Psoas muscle (tissue), 8 donors: ENCODE results near the gene ZDHHC21. TPM values are rescaled to one million over a fixed set of nuclear protein-coding genes. Genes with fewer than 3 reads are reported as not detected.

Experiments used
- ATAC-seq, 4 donors: fragments of 200-7000 bp; cut with Tn5 transposase; one replicate each; pipeline ENCODE4 v1.9.1; 2020; ENCODE audit warnings: moderate library complexity in 3 of 4, mild to moderate bottlenecking in 2 of 4
- DNase-seq, 2 donors: peaks; one replicate each; pipeline ENCODE4 v3.0.0-alpha.2; 2020
- H3K27ac ChIP-seq: fragments of 200-600 bp; one replicate; pipeline ENCODE4 v1.8.0; 2022
- H3K27me3 ChIP-seq, 3 donors: fragments of 200-600 bp in 1 of 3; one replicate each; pipeline versions ENCODE4 v1.6.1 to v1.8.0; 2013 to 2022; ENCODE audit warnings: low read length in 2 of 3, mild to moderate bottlenecking in 2 of 3, moderate library complexity in 1 of 3; ENCODE audit not compliant: insufficient read depth in 3 of 3
- H3K36me3 ChIP-seq, 2 donors: fragments of 200-600 bp in 1 of 2; one replicate each; pipeline versions ENCODE4 v1.6.1 to v1.8.0; 2013 to 2022; ENCODE audit warnings: low read depth in 1 of 2, mild to moderate bottlenecking in 1 of 2, moderate library complexity in 1 of 2; ENCODE audit not compliant: insufficient read depth in 1 of 2
- H3K4me1 ChIP-seq: fragments of 200-600 bp; one replicate; pipeline ENCODE4 v1.8.0; 2022
- H3K4me3 ChIP-seq: fragments of 200-600 bp; one replicate; pipeline ENCODE4 v1.8.0; 2022; ENCODE audit warnings: mild to moderate bottlenecking
- H3K9me3 ChIP-seq: fragments of 200-600 bp; one replicate; pipeline ENCODE4 v1.8.0; 2022
- WGBS, 3 donors: extraction: QIAGEN DNeasy Blood & Tissue Kit; methylation state at CpG; one replicate each; pipeline versions ENCODE4 v1.1.6 to v1.1.7; 2013; 5-methylcytosine and 5-hydroxymethylcytosine counted together
- intact Hi-C, 2 donors: fragments of 100-400 bp; cut with DNase I; formaldehyde crosslinking; loops; one replicate each; pipeline versions ENCODE4 v1.11.0 to v1.14.2; 2022
- polyA plus RNA-seq, 3 donors: library from polyadenylated mRNA; stranded (reverse); fragments of 200-250 nt; gene quantifications; one replicate each; pipeline ENCODE4 v1.2.3, GENCODE V29; 2013
- total RNA-seq, 4 donors: library from RNA; stranded (reverse); fragmentation: NEBNext Ultra II Directional in 2 of 4; extraction: Animal tissue kit (Norgen Biotek cat#: 25700) in 2 of 4; gene quantifications; one replicate each; pipeline versions ENCODE4 v1.2.1 to v1.2.4, GENCODE V29; 2021 to 2023
- TF ChIP-seq, protein P1 (sequence below): fragments of 200-600 bp; IDR thresholded peaks from one replicate; pipeline ENCODE4 v1.8.0; 2022; ENCODE audit warnings: antibody characterized with exemption
- donor health status: healthy with polysubstance abuse.
- donor health status: DM: no; HTN: no; CAD: no; lungs with moderate emphysema.
- donor health status: Bipolar disorder and iron deficiency.
- donor health status: healthy.
- donor health status: DM: yes; HTN: yes; CAD: no.
- donor health status: DM: no; HTN: no; CAD: no.
- donor health status: DM: no; HTN: no; CAD: no.
- donor health status: DM: yes; HTN: yes; CAD: no.

The ZDHHC21 gene
- total and polyA plus RNA-seq, 7 donors, result 2.2 to 9.9 (median 5.4) TPM

DNA sequence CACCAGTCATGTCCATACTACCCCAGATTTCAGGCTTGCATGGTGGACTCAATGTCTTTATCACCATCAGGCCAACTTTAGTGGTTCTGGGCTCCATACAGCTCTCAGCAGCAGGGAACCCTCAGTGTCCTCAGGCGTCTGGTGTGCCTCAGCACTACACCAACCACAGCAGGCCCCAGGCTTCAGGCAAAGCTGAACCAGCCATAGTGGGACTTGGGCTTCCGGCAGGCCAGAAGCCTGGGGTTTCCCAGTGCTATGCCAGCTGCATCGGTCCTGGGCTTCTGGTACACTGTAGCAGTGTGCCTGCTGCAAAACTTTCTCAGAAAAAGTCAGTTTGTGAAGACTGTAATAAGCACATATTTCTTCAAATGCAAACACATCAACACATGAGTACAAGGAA is 11.0 kb upstream of the ZDHHC21 start:
- Histone ChIP-seq H3K36me3 (no peaks in the 10 kb centered on the region), H3K27ac (no peak overlapping the region), H3K4me1 (no peaks in the 10 kb centered on the region), H3K4me3 (no peak overlapping the region), H3K9me3 (peaks cover 25% of the 10 kb centered on the region), H3K27me3 (peaks cover 0 to 2% (median 0%) of the 10 kb centered on the region in 3 donors)
- WGBS, 3 donors, result 89 to 94% (median 93%) methylated on average over 3 of the region's 3 CpGs
- TF ChIP-seq, protein P1, sequence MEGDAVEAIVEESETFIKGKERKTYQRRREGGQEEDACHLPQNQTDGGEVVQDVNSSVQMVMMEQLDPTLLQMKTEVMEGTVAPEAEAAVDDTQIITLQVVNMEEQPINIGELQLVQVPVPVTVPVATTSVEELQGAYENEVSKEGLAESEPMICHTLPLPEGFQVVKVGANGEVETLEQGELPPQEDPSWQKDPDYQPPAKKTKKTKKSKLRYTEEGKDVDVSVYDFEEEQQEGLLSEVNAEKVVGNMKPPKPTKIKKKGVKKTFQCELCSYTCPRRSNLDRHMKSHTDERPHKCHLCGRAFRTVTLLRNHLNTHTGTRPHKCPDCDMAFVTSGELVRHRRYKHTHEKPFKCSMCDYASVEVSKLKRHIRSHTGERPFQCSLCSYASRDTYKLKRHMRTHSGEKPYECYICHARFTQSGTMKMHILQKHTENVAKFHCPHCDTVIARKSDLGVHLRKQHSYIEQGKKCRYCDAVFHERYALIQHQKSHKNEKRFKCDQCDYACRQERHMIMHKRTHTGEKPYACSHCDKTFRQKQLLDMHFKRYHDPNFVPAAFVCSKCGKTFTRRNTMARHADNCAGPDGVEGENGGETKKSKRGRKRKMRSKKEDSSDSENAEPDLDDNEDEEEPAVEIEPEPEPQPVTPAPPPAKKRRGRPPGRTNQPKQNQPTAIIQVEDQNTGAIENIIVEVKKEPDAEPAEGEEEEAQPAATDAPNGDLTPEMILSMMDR, result no peak
- ATAC-seq, result no peak
- intact Hi-C loops, result no loop called here
- no peak for DNase-seq

DNA sequence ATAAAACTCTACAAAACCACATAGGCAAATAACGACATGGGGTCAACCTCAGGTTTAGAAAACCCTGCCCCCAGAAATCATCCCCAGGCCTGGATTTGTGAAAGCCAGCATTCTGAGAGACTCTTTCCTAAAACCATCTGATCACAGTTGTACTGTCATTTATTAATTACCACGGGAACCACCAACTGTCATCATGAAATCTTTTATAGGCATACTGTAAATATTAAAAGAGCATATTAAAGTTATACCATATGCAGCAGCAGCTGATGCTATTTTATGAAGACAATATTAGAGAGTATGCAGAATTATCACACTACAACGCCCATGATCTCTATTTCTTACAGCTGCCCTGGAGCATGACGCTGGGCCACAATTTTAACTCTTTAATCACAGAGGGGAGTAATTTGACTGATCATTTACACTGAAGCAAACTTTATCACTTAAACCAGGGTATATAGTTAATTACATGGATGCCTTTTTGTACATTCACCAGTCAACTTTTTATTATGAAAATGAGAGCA is 9.0 kb upstream of the ZDHHC21 start:
- ATAC-seq (no peak), DNase-seq (no peak)
- Histone ChIP-seq H3K9me3 (peaks cover 23% of the 10 kb centered on the region), H3K4me1 (no peaks in the 10 kb centered on the region), H3K27me3 (peaks cover 0 to 2% (median 0%) of the 10 kb centered on the region in 3 donors), H3K36me3 (no peaks in the 10 kb centered on the region), H3K27ac (no peak overlapping the region), H3K4me3 (no peak overlapping the region)
- intact Hi-C loops, result no loop called here
- TF ChIP-seq, protein P1, result no peak
- 34 to 43% (median 34%) methylated on average over 4 of the region's 4 CpGs for WGBS, 3 donors

DNA sequence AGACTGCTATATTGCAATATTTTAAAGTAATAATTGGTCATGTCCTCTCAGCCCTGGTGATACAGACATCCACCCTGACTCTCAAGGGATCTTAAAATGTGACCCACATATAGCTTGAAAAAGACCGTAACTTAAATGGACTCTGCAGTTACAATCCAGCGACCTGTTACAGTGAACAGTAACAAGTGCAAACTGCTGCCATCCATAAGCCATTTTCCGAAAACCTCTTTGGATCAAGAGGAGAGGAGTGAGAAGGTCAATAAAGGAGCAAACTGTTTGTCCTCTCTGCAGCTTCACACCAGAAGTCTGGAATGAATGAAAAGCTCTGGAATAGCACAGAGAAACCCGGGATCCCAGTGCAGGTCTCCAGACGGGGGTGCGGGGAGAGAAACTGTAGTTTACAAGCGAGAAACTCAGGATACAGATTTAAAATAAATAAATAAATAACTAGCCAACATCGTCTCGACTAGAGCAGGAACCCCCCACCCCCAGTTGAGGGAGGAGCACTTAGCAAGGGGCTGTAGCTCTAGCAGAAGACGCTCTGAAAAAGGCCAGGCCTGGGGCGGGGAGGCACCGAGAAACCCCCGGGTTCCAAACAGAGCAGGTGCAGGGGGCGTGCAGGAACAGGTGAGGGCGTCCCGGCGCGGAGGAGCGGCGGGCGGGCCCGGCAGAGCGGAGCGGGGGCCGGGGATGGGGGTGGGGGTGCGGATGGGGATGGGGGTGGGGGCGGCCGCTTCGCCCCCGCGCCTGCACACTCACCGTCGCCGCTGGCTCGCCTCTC is 572 bp downstream of the ZDHHC21 start:
- peak overlapping the region; percentile 77 for H3K27ac ChIP-seq
- H3K27me3 ChIP-seq, result no peaks in the 10 kb centered on the region
- intact Hi-C loops, result loop anchor here in 1 of 2 donors (2.0 kb wide), 1 partner anchor 76 kb away; no protein-coding TSS in a partner anchor
- H3K4me3 ChIP-seq, result peak overlapping the region; percentile 90
- peaks cover 9% of the 10 kb centered on the region for H3K4me1 ChIP-seq
- peak; percentile 54 to 72 (median 66) for ATAC-seq
- no peaks in the 10 kb centered on the region for H3K9me3 ChIP-seq
- TF ChIP-seq, protein P1, result no peak
- 1 to 3% (median 3%) methylated on average over 11 to 35 of the region's 35 CpGs for WGBS, 3 donors
- H3K36me3 ChIP-seq, result peaks cover 0 to 25% of the 10 kb centered on the region in 2 donors
- DNase-seq, result no peak

DNA sequence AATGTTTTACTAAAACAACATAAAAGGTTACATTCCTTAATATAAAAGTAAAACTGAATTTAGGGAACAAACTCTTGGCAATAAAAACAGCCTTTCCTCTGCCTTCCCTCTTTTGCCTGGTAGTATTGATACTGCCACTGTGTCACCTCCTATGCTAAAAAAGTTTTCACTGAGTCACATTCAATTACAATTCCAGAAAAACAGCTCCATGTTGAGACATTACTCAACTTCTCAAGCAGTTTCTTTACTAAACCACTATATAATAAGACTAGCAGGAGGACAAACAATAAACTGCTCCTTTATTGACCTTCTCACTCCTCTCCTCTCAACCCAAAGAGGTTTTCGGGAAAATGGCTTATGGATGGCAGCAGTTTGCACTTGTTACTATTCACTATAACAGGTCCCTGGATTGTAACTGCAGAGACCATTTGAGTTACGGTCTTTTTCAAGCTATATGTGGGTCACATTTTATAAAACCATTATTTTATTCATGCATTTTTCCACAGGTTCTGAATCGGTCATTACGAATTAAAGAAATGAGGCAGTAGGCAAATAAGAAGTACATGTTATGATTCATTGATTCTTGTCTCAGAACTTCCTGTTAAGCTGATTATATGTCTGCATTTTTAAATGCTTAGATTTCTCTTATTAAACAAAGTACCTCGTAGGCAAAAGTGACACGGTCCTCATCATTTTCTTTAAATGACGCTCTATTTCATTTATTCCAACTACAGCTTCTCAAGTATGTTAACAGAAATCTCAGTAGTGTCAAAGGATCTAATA is 2.1 kb downstream of the ZDHHC21 start:
- Histone ChIP-seq H3K27ac (peak overlapping the region; percentile 2), H3K9me3 (no peaks in the 10 kb centered on the region), H3K4me1 (peaks cover 15% of the 10 kb centered on the region), H3K27me3 (no peaks in the 10 kb centered on the region), H3K36me3 (peaks cover 0 to 25% of the 10 kb centered on the region in 2 donors), H3K4me3 (no peak overlapping the region)
- intact Hi-C loops, result no loop called here
- ATAC-seq (no peak), DNase-seq (no peak)
- 86 to 92% (median 89%) methylated on average over 7 of the region's 7 CpGs for WGBS, 3 donors
- TF ChIP-seq, protein P1, result no peak
